ENCODE data around the gene NPAS3. TPM values are rescaled to one million over a fixed set of nuclear protein-coding genes. Genes with fewer than 3 reads are reported as not detected.

Gene NPAS3
- total RNA-seq, 1 experiment from 2014 or later, result not detected

GRCh38 chr14:33555710-33556350, 617.2 kb downstream of the NPAS3 start:
- intact Hi-C loops (cut with micrococcal nuclease), result no loop called here
- Histone ChIP-seq H3K79me2 (ENCODE audit: insufficient read depth, low read length) (no peaks in the 10 kb centered on the region), H4K20me1 (ENCODE audit: insufficient read depth) (no peaks in the 10 kb centered on the region), H2AFZ (ENCODE audit: low read depth, low read length, poor library complexity, severe bottlenecking) (no peak overlapping the region), H3K9me2 (ENCODE audit: insufficient read depth) (no peaks in the 10 kb centered on the region), H3K4me3 (replicated peaks in 1 of 2; ENCODE audit: low read depth in 1 of 2, low read length in 2 of 2) (no peak overlapping the region), H3K36me3 (ENCODE audit: control insufficient read depth in 1 of 2, insufficient read depth in 2 of 2, low read length in 2 of 2) (no peaks in the 10 kb centered on the region), H3K27me3 (ENCODE audit: insufficient read depth, low read length) (no peaks in the 10 kb centered on the region), H3K4me2 (ENCODE audit: low read length) (no peak overlapping the region), H3K4me1 (ENCODE audit: control insufficient read depth in 1 of 2, insufficient read depth in 2 of 2, low read length in 2 of 2) (no peaks in the 10 kb centered on the region), H3K9me3 (ENCODE audit: control insufficient read depth in 1 of 2, insufficient read depth in 1 of 2, low read depth in 1 of 2, low read length in 2 of 2) (no peaks in the 10 kb centered on the region), H3K9ac (ENCODE audit: low read length) (no peak overlapping the region), H3K27ac (ENCODE audit: low read depth, low read length) (no peak overlapping the region)
- TF ChIP-seq ZFX (IDR thresholded peaks at IDR 0.05), result no peak
- TF ChIP-seq EZH2phosphoT487 (IDR thresholded peaks at IDR 0.05; ENCODE audit: borderline replicate concordance), result no peak
- TF ChIP-seq POLR2AphosphoS5 (IDR thresholded peaks at IDR 0.05; ENCODE audit: low read depth, low read length), result no peak
- no peak for TF ChIP-seq EGR1 (IDR thresholded peaks at IDR 0.05; ENCODE audit: low read depth)
- TF ChIP-seq MAX (IDR thresholded peaks at IDR 0.05), result no peak
- TF ChIP-seq ELF1 (IDR thresholded peaks at IDR 0.05; ENCODE audit: borderline replicate concordance, low read depth), result no peak
- TF ChIP-seq YY1 (IDR thresholded peaks at IDR 0.05; ENCODE audit: extremely low read depth, insufficient replicate concordance, low read depth, low read length), result no peak
- TF ChIP-seq SP1 (IDR thresholded peaks at IDR 0.05; ENCODE audit: low read depth), result no peak
- no peak for TF ChIP-seq RAD21 (IDR thresholded peaks at IDR 0.05; ENCODE audit: low read depth)
- TF ChIP-seq CBX3 (IDR thresholded peaks at IDR 0.05; ENCODE audit: low read depth), result no peak
- TF ChIP-seq EZH2 (IDR thresholded peaks at IDR 0.05), result no peak
- ATAC-seq (no peak), DNase-seq (ENCODE audit: low read depth, low spot score) (no peak)
- RAD21 ChIA-PET (ENCODE audit: low non-redundant PET in 1 of 2, low total read pairs in 2 of 2, uncharacterized antibody in 2 of 2, unreplicated experiment in 2 of 2), result no interaction called here
- POLR2A ChIA-PET, result no interaction called here
- no TSS peak for BruUV-seq (replicated peaks)
- CTCF ChIA-PET, result no interaction called here
